NB4 (cell line): ENCODE data around the gene RETREG2.

Source experiments
- CTCF ChIP-seq: IDR thresholded peaks from one replicate; pipeline ENCODE4 v1.5.1; 2012; ENCODE audit warnings: low read depth, low read length
- POLR2A ChIP-seq: IDR thresholded peaks from 2 replicates; pipeline ENCODE4 v1.6.1; 2011; ENCODE audit warnings: mild to moderate bottlenecking; ENCODE audit not compliant: insufficient read length; ENCODE audit errors: extremely low read depth

- no peak for TF ChIP-seq POLR2A
- TF ChIP-seq CTCF = no peak
Measured at GRCh38 chr2:219175486-219175885, 2.6 kb upstream of the RETREG2 start.
